CD14-positive monocyte (primary cell): ENCODE data around the gene PVR. TPM values are rescaled to one million over a fixed set of nuclear protein-coding genes. Genes with fewer than 3 reads are reported as not detected.

Source experiments
- DNase-seq, 3 donors: peaks; one replicate each; pipeline ENCODE4 v3.0.0-alpha.2; 2011 to 2022
- H2AFZ ChIP-seq: 2 replicates; pipeline ENCODE4 v1.6.0; 2012; ENCODE audit warnings: mild to moderate bottlenecking, low read depth, low read length, inconsistent platforms; ENCODE audit not compliant: insufficient read depth, poor library complexity, severe bottlenecking
- H3K27ac ChIP-seq, 2 donors: 1 replicate in 1 of 2; 2 replicates in 1 of 2; pipeline ENCODE4 v1.5.1; 2012 to 2013; ENCODE audit warnings: low read length in 2 of 2, control low read depth in 1 of 2, inconsistent platforms in 1 of 2, low read depth in 1 of 2, mild to moderate bottlenecking in 1 of 2
- H3K27me3 ChIP-seq, 2 donors: one replicate each; pipeline versions ENCODE4 v1.6.0 to v1.6.1; 2011 to 2013; ENCODE audit warnings: low read length in 2 of 2; ENCODE audit not compliant: control insufficient read depth in 2 of 2, insufficient read depth in 2 of 2
- H3K36me3 ChIP-seq, 2 donors: replicated peaks in 1 of 2; 1 replicate in 1 of 2; 2 replicates in 1 of 2; pipeline versions ENCODE4 v1.5.1 to v1.6.1; 2012 to 2013; ENCODE audit warnings: low read length in 2 of 2, control low read depth in 1 of 2, inconsistent platforms in 1 of 2, mild to moderate bottlenecking in 1 of 2; ENCODE audit not compliant: insufficient read depth in 2 of 2, control insufficient read depth in 1 of 2
- H3K4me1 ChIP-seq, 2 donors: 1 replicate in 1 of 2; 2 replicates in 1 of 2; pipeline versions ENCODE4 v1.5.1 to v1.6.1; 2012 to 2013; ENCODE audit warnings: low read length in 2 of 2, control low read depth in 1 of 2, inconsistent platforms in 1 of 2, mild to moderate bottlenecking in 1 of 2, moderate library complexity in 1 of 2; ENCODE audit not compliant: insufficient read depth in 2 of 2, control insufficient read depth in 1 of 2
- H3K4me2 ChIP-seq: replicated peaks from 2 replicates; pipeline ENCODE3; 2012; ENCODE audit warnings: low read length, moderate library complexity, mild to moderate bottlenecking; ENCODE audit not compliant: poor library complexity, severe bottlenecking; ENCODE audit errors: extremely low read depth
- H3K4me3 ChIP-seq, 3 experiments: fragments of 200-600 bp in 1 of 3; sonication (generic) in 1 of 3; replicated peaks in 1 of 3; 1 replicate in 2 of 3; 2 replicates in 1 of 3; pipeline ENCODE4 v1.5.1; 2011 to 2013; ENCODE audit warnings: low read length in 3 of 3, mild to moderate bottlenecking in 3 of 3, control low read depth in 2 of 3, low read depth in 2 of 3, inconsistent platforms in 1 of 3, moderate library complexity in 1 of 3
- H3K79me2 ChIP-seq: 2 replicates; pipeline ENCODE4 v1.6.0; 2012; ENCODE audit warnings: mild to moderate bottlenecking, control low read depth, inconsistent platforms, low read length, moderate library complexity; ENCODE audit not compliant: insufficient read depth
- H3K9ac ChIP-seq: 2 replicates; pipeline ENCODE4 v1.6.0; 2017; ENCODE audit warnings: low read length, mild to moderate bottlenecking; ENCODE audit not compliant: insufficient read depth, poor library complexity, severe bottlenecking
- H3K9me3 ChIP-seq, 2 donors: replicated peaks in 1 of 2; 1 replicate in 1 of 2; 2 replicates in 1 of 2; pipeline versions ENCODE4 v1.5.1 to v1.6.1; 2012 to 2013; ENCODE audit warnings: low read length in 2 of 2, control low read depth in 1 of 2; ENCODE audit not compliant: control insufficient read depth in 1 of 2, insufficient read depth in 1 of 2
- H4K20me1 ChIP-seq: 2 replicates; pipeline ENCODE4 v1.6.0; 2012; ENCODE audit warnings: mild to moderate bottlenecking, low read length, control low read depth, moderate library complexity; ENCODE audit not compliant: insufficient read depth
- H3K27ac Mint-ChIP-seq, 7 donors: one replicate each; pipeline ENCODE4 v1.8.0; 2020; ENCODE audit warnings: mild to moderate bottlenecking in 7 of 7, mixed read lengths in 7 of 7, moderate library complexity in 6 of 7, inconsistent platforms in 2 of 7
- H3K27me3 Mint-ChIP-seq, 3 donors: one replicate each; pipeline ENCODE4 v1.8.0; 2021 to 2022; ENCODE audit warnings: low read depth in 3 of 3, mild to moderate bottlenecking in 3 of 3, mixed read lengths in 3 of 3, moderate library complexity in 3 of 3, inconsistent platforms in 1 of 3
- H3K36me3 Mint-ChIP-seq, 2 donors: one replicate each; pipeline ENCODE4 v1.8.0; 2020; ENCODE audit warnings: mixed read lengths in 2 of 2, inconsistent platforms in 1 of 2, mild to moderate bottlenecking in 1 of 2
- H3K4me1 Mint-ChIP-seq: one replicate; pipeline ENCODE4 v1.8.0; 2020; ENCODE audit warnings: mild to moderate bottlenecking, mixed read lengths
- H3K4me3 Mint-ChIP-seq, 2 donors: one replicate each; pipeline ENCODE4 v1.8.0; 2020; ENCODE audit warnings: mild to moderate bottlenecking in 2 of 2, mixed read lengths in 2 of 2, moderate library complexity in 1 of 2
- H3K9me3 Mint-ChIP-seq, 7 donors: one replicate each; pipeline ENCODE4 v1.8.0; 2020 to 2022; ENCODE audit warnings: mixed read lengths in 7 of 7, mild to moderate bottlenecking in 6 of 7, moderate library complexity in 6 of 7, inconsistent platforms in 2 of 7
- CTCF ChIP-seq: fragments of 200-600 bp; IDR thresholded peaks from one replicate; pipeline ENCODE4 v1.8.0; 2022; ENCODE audit warnings: antibody characterized with exemption, mild to moderate bottlenecking
- WGBS: methylation state at CpG from one replicate; pipeline ENCODE4 v1.1.5; 2013; ENCODE audit warnings: missing lambda C conversion rate; ENCODE audit not compliant: insufficient coverage; 5-methylcytosine and 5-hydroxymethylcytosine counted together
- intact Hi-C, 2 donors: fragments of 100-400 bp; cut with micrococcal nuclease; formaldehyde crosslinking; loops; one replicate each; pipeline versions ENCODE4 v1.15.0 to v1.15.1; 2023
- polyA plus RNA-seq, 3 donors: library from polyadenylated mRNA; depleted of rRNA in 1 of 3; unstranded in 2 of 3; stranded (reverse) in 1 of 3; fragments of 300-500 nt in 2 of 3; fragments of >200 nt in 1 of 3; fragmentation: Illumina TruSeq in 2 of 3; gene quantifications; 1 replicate in 2 of 3; 2 replicates in 1 of 3; pipeline ENCODE4 v1.2.3, GENCODE V29; 2012 to 2021

The PVR gene
- polyA plus RNA-seq, 3 donors: 10.1 to 20.2 (median 12.9) TPM

GRCh38 chr19:44647144-44647543 is 3.4 kb downstream of the PVR start:
- intact Hi-C loops: no loop called here
- no peak overlapping the region for H3K27ac ChIP-seq
- peaks cover 38 to 41% of the 10 kb centered on the region in 2 donors for H3K36me3 ChIP-seq
- WGBS: 97% methylated on average over 26 of the region's 31 CpGs
- H3K4me1 Mint-ChIP-seq: peaks cover 23% of the 10 kb centered on the region
- H3K27me3 ChIP-seq: no peaks in the 10 kb centered on the region
- H3K9me3 ChIP-seq: no peaks in the 10 kb centered on the region
- H3K27ac Mint-ChIP-seq: no peak overlapping the region
- TF ChIP-seq CTCF: no peak
- H3K4me3 Mint-ChIP-seq: no peak overlapping the region
- no peak overlapping the region for H3K9ac ChIP-seq
- H3K27me3 Mint-ChIP-seq: peaks cover 0 to 6% (median 6%) of the 10 kb centered on the region in 3 donors
- H3K79me2 ChIP-seq: peaks cover 6% of the 10 kb centered on the region
- H3K9me3 Mint-ChIP-seq: no peaks in the 10 kb centered on the region
- H3K36me3 Mint-ChIP-seq: peaks cover 44 to 58% of the 10 kb centered on the region in 2 donors
- H3K4me1 ChIP-seq: peaks cover 10 to 15% of the 10 kb centered on the region in 2 donors
- no peak overlapping the region for H3K4me3 ChIP-seq
- H4K20me1 ChIP-seq: peaks cover 30% of the 10 kb centered on the region
- no peak for DNase-seq
- no peak overlapping the region for H2AFZ ChIP-seq
- no peak overlapping the region for H3K4me2 ChIP-seq

DNA sequence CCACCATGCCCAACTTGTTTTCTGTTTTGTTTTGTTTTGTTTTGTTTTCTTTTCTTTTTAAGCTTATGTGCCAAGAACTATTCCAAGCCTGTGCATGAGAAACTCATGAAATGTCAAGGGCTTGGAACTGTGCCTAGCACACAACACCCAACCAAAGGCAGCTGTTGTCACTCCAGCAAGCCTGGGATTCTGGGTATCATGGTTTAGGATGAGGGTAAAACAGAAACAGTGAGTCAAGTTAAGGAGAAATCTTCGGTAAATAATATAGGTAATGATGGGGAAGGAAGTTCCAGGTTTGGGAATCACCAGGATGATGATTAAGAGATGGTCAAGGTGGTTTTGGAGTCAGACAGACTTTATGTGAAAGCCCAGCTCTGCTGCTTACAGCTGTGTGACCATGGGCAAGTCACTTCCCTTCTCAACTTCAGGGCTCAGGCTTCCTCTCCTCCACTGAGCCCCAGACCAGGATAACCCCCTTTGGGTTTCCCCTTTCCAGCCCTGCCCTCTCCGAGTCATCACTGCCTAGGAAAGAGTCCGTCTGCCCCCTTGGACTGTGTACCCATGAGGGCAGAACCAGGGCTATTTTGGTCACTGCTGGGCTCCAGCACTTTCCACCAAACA is 5.0 kb downstream of the PVR start:
- H3K4me3 ChIP-seq: no peak overlapping the region
- TF ChIP-seq CTCF: no peak
- DNase-seq: peak in 2 of 3 donors; percentile 15 to 65
- H3K4me2 ChIP-seq: no peak overlapping the region
- Mint-ChIP-seq H3K4me1 (peaks cover 18% of the 10 kb centered on the region), H3K36me3 (peaks cover 54 to 72% of the 10 kb centered on the region in 2 donors), H3K27me3 (peaks cover 0 to 1% (median 0%) of the 10 kb centered on the region in 3 donors), H3K4me3 (peak overlapping the region in 1 of 2 donors; percentile 24), H3K9me3 (no peaks in the 10 kb centered on the region), H3K27ac (peak overlapping the region in 3 of 7 donors; percentile 4 to 62 (median 35))
- peaks cover 6% of the 10 kb centered on the region for H3K79me2 ChIP-seq
- H3K27ac ChIP-seq: peak overlapping the region in 1 of 2 donors; percentile 29
- H3K9me3 ChIP-seq: no peaks in the 10 kb centered on the region
- H3K4me1 ChIP-seq: peaks cover 6 to 9% of the 10 kb centered on the region in 2 donors
- intact Hi-C loops: no loop called here
- H2AFZ ChIP-seq: no peak overlapping the region
- 86% methylated on average over 3 of the region's 3 CpGs for WGBS
- peaks cover 34% of the 10 kb centered on the region for H4K20me1 ChIP-seq
- no peaks in the 10 kb centered on the region for H3K27me3 ChIP-seq
- H3K36me3 ChIP-seq: peaks cover 52 to 57% of the 10 kb centered on the region in 2 donors
- H3K9ac ChIP-seq: no peak overlapping the region
